ENCODE measurements around the gene OPA3. TPM values are rescaled to one million over a fixed set of nuclear protein-coding genes. Genes with fewer than 3 reads are reported as not detected.

OPA3 gene
- polyA plus RNA-seq, 3 donors: 4.4 to 6.9 (median 5.6) TPM

DNA sequence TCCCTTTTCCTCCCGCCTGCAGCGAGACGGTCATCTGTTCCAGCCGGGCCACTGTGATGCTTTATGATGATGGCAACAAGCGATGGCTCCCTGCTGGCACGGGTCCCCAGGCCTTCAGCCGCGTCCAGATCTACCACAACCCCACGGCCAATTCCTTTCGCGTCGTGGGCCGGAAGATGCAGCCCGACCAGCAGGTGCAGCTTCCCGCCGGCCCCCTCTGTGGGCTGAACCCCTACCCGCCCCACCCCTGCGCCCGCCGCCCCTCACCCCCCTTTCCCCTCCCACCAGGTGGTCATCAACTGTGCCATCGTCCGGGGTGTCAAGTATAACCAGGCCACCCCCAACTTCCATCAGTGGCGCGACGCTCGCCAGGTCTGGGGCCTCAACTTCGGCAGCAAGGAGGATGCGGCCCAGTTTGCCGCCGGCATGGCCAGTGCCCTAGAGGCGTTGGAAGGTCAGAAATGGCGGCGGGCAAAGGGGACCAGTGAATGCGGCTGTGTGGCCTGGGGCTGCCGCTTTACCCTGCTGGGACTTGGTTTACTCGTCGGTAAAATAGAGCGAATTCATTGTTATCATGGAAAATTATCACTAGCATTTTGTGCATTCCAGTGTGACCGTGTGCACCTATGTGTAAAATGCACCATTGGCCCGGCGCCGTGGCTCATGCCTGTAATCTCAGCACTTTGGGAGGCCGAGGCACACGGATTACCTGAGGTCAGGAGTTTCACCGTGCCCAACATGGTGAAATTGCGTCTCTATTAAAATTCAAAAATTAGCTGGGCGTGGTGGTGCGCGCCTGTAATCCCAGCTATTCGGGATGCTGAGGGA is 66.7 kb downstream of the OPA3 start:
- 94% methylated on average over 32 of the region's 50 CpGs for WGBS (ENCODE audit: insufficient coverage)
- Histone ChIP-seq H3K4me2 (replicated peaks; ENCODE audit: extremely low read depth, low read length, poor library complexity, severe bottlenecking) (no peak overlapping the region), H3K27ac (ENCODE audit: low read depth in 1 of 2, low read length in 2 of 2) (no peak overlapping the region), H3K9me3 (replicated peaks in 1 of 2; ENCODE audit: control insufficient read depth in 1 of 2, insufficient read depth in 1 of 2, low read length in 2 of 2) (no peaks in the 10 kb centered on the region), H3K79me2 (ENCODE audit: insufficient read depth, low read length) (peaks cover 86% of the 10 kb centered on the region), H3K27me3 (ENCODE audit: control insufficient read depth in 2 of 2, insufficient read depth in 2 of 2, low read length in 2 of 2) (no peaks in the 10 kb centered on the region), H3K9ac (ENCODE audit: insufficient read depth, low read length, poor library complexity, severe bottlenecking) (no peak overlapping the region), H4K20me1 (ENCODE audit: insufficient read depth, low read length) (peaks cover 95% of the 10 kb centered on the region), H3K4me1 (ENCODE audit: control insufficient read depth in 1 of 2, insufficient read depth in 2 of 2, low read length in 2 of 2) (peaks cover 73 to 80% of the 10 kb centered on the region in 2 donors), H3K4me3 (replicated peaks in 1 of 3; ENCODE audit: low read depth in 2 of 3, low read length in 3 of 3) (no peak overlapping the region), H3K36me3 (replicated peaks in 1 of 2; ENCODE audit: control insufficient read depth in 1 of 2, insufficient read depth in 2 of 2, low read length in 2 of 2) (peaks cover 57 to 67% of the 10 kb centered on the region in 2 donors), H2AFZ (ENCODE audit: insufficient read depth, low read depth, low read length, poor library complexity, severe bottlenecking) (no peak overlapping the region)
- intact Hi-C loops (cut with micrococcal nuclease): no loop called here
- Mint-ChIP-seq H3K27me3 (ENCODE audit: low read depth in 3 of 3) (no peaks in the 10 kb centered on the region), H3K4me3 (no peak overlapping the region), H3K27ac (peak overlapping the region in 6 of 7 donors; percentile 60 to 99 (median 76)), H3K9me3 (no peaks in the 10 kb centered on the region), H3K4me1 (peaks cover 71% of the 10 kb centered on the region), H3K36me3 (peaks cover 51 to 88% of the 10 kb centered on the region in 2 donors)
- TF ChIP-seq, protein P1, sequence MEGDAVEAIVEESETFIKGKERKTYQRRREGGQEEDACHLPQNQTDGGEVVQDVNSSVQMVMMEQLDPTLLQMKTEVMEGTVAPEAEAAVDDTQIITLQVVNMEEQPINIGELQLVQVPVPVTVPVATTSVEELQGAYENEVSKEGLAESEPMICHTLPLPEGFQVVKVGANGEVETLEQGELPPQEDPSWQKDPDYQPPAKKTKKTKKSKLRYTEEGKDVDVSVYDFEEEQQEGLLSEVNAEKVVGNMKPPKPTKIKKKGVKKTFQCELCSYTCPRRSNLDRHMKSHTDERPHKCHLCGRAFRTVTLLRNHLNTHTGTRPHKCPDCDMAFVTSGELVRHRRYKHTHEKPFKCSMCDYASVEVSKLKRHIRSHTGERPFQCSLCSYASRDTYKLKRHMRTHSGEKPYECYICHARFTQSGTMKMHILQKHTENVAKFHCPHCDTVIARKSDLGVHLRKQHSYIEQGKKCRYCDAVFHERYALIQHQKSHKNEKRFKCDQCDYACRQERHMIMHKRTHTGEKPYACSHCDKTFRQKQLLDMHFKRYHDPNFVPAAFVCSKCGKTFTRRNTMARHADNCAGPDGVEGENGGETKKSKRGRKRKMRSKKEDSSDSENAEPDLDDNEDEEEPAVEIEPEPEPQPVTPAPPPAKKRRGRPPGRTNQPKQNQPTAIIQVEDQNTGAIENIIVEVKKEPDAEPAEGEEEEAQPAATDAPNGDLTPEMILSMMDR (IDR thresholded peaks at IDR 0.05): no peak
- DNase-seq: no peak

GRCh38 chr19:45517238-45517637 is 67.4 kb downstream of the OPA3 start:
- Histone ChIP-seq H3K9me3 (replicated peaks in 1 of 2; ENCODE audit: control insufficient read depth in 1 of 2, insufficient read depth in 1 of 2, low read length in 2 of 2) (no peaks in the 10 kb centered on the region), H3K79me2 (ENCODE audit: insufficient read depth, low read length) (peaks cover 92% of the 10 kb centered on the region), H3K4me2 (replicated peaks; ENCODE audit: extremely low read depth, low read length, poor library complexity, severe bottlenecking) (no peak overlapping the region), H3K27me3 (ENCODE audit: control insufficient read depth in 2 of 2, insufficient read depth in 2 of 2, low read length in 2 of 2) (no peaks in the 10 kb centered on the region), H2AFZ (ENCODE audit: insufficient read depth, low read depth, low read length, poor library complexity, severe bottlenecking) (no peak overlapping the region), H4K20me1 (ENCODE audit: insufficient read depth, low read length) (peaks cover 95% of the 10 kb centered on the region), H3K4me3 (replicated peaks in 1 of 3; ENCODE audit: low read depth in 2 of 3, low read length in 3 of 3) (no peak overlapping the region), H3K4me1 (ENCODE audit: control insufficient read depth in 1 of 2, insufficient read depth in 2 of 2, low read length in 2 of 2) (peaks cover 72 to 80% of the 10 kb centered on the region in 2 donors), H3K9ac (ENCODE audit: insufficient read depth, low read length, poor library complexity, severe bottlenecking) (no peak overlapping the region), H3K36me3 (replicated peaks in 1 of 2; ENCODE audit: control insufficient read depth in 1 of 2, insufficient read depth in 2 of 2, low read length in 2 of 2) (peaks cover 51 to 61% of the 10 kb centered on the region in 2 donors), H3K27ac (ENCODE audit: low read depth in 1 of 2, low read length in 2 of 2) (peak overlapping the region in 1 of 2 donors; percentile 3)
- 84% methylated on average over 7 of the region's 7 CpGs for WGBS (ENCODE audit: insufficient coverage)
- H3K36me3 Mint-ChIP-seq: peaks cover 51 to 85% of the 10 kb centered on the region in 2 donors
- H3K27ac Mint-ChIP-seq: peak overlapping the region in 5 of 7 donors; percentile 60 to 99 (median 83)
- H3K4me3 Mint-ChIP-seq: no peak overlapping the region
- TF ChIP-seq, protein P1 (IDR thresholded peaks at IDR 0.05): no peak
- H3K27me3 Mint-ChIP-seq (ENCODE audit: low read depth in 3 of 3): no peaks in the 10 kb centered on the region
- intact Hi-C loops (cut with micrococcal nuclease): no loop called here
- no peaks in the 10 kb centered on the region for H3K9me3 Mint-ChIP-seq
- no peak for DNase-seq
- H3K4me1 Mint-ChIP-seq: peaks cover 72% of the 10 kb centered on the region

Data from CD14-positive monocyte (primary cell).